ENCODE data around the gene GOLGA6A.
A peak's percentile ranks its signal among the peaks of the same experiment; 100 is the strongest.
"Not testable (repeated sequence)": the region's sequence is repeated elsewhere in the genome, so short reads cannot be mapped to it uniquely, and the experiment has no call there.

Gene GOLGA6A

GRCh38 chr15:74082450-74082849 lies at the start of gene GOLGA6A:
TSS of gene GOLGA6A (minus strand) at chr15:74082550. CDS start at chr15:74082509, 41 bp downstream.
- not testable (repeated sequence) for DNase-seq

- TF ChIP-seq POLR2A (IDR thresholded peaks at IDR 0.05; ENCODE audit: low read length) (no peak), GATA1 (IDR thresholded peaks at IDR 0.05; ENCODE audit: low read depth, low read length) (no peak)
- DNase-seq = peak in 1 of 2 experiments; percentile 8
Observed at GRCh38 chr15:74131628-74132413, 49.5 kb upstream of the GOLGA6A start.

- TF ChIP-seq POLR2A (IDR thresholded peaks at IDR 0.05; ENCODE audit: low read length) = no peak
- no peak for TF ChIP-seq GATA1 (IDR thresholded peaks at IDR 0.05; ENCODE audit: low read depth, low read length)
Observed at GRCh38 chr15:74130849-74131627, 48.7 kb upstream of the GOLGA6A start.

DNA sequence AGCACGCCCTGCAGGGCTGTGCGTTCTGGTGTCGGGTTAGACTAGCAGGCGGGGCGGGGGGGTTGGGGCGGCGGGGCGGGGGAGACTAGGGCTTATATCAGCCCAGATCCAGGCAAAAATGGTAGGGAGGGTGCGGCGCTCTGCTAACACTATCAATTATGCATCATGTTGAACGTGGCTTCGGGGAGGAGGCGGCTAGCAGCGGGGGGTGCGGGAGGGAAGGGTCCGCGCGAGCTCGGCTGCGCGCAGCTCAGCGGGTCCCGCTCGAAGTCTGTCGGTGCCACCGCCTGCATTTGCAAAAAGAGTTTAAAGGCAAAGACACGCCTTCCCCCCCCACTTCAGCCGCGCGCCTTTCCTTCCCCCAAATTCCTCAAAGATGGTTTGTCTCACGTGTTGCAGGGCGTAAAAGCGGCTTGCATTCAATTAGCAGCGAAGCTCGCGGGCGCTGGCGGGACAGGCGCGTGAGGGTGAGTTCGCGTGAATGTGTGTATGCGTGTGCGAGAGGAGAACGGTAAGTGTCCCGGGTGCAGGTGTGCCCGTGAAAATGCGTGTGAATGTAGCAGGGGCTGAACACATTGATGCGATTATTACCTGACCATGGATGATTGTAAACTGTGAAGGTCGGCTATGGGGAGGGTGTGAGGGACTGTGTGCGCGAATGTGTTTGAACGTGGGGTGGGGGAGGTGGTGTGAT lies 48.0 kb upstream of the GOLGA6A start, which contains the start of gene ISLR2:
ISLR2 (plus strand) TSS at position 432 of the 694 bp plus-strand sequence. CDS start 2,169 bp downstream, outside the sequence.
- TF ChIP-seq GATA1 (IDR thresholded peaks at IDR 0.05; ENCODE audit: low read depth, low read length) (no peak), POLR2A (IDR thresholded peaks at IDR 0.05; ENCODE audit: low read length) (no peak)
- DNase-seq = no peak

More at GRCh38 chr15:74130849-74131627, 48.7 kb upstream of the GOLGA6A start:
- no peak for DNase-seq

DNA sequence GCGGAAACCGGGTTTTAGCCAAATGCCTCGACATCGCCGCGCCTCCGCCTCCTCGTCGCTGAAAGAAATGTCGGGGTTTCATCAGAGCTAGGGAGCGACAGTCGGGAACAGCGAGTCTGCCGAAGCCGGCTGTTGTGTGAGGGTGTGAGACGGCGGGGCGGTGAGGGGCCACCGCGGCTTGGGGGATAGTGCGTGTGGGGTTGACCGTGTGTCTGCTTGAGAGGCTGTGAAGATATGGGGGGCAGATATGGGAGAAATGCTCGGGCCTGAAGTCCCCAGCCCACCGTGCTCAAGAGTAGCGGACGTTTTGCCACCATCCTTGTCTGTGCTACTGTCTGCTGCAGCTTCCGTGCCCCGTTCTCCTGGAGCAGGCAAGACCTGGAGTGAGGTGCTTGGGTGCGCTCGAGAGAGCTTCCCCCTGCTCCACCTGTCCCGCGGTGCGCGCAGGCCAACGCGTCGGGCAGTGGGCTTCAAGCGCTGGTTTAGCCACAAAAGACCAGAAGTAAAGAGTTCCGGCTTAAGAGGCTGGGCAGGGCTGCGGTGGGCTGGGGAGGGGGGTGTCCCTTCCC lies 47.3 kb upstream of the GOLGA6A start:
- no peak for DNase-seq
- TF ChIP-seq POLR2A (IDR thresholded peaks at IDR 0.05; ENCODE audit: low read length) (no peak), GATA1 (IDR thresholded peaks at IDR 0.05; ENCODE audit: low read depth, low read length) (no peak)

DNA sequence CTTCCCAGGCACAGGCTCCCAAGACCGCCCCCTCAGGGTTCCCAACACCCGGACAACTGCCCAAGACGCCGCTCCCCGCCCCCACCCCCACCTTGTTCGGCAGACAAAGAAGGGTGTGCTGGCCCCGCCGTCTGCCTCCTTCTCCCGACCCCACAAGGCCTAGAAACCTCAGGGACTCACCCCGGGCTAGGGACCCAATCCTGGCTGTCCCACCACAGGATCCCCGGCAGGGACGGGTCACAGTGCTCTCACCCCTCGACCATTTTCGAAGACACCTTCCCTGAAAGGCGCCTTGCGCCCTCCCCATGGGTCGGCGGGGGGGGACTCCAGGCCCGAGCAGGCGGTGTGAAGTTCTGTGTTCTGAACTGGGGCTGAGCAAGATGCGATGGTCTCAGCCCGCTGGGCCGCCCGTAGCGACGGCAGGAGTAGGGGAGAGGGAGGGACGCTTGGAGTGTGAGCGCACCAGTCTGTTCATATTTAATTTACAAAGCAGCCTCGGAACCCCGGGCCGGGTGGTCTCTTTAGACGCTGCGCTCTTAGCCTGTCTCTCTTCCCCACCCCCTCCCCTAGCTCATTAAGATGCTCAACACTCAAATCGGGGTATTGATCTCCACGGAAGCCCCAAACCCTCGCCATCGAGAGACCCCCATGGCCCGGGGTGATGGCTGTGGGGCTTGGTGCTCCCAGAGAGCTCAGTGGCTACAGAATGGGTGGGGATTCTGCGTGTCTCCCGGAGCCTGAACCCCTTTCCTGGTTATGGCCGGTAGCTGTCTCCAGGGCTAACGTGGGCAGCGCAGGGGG lies 46.6 kb upstream of the GOLGA6A start:
- no peak for DNase-seq

DNA sequence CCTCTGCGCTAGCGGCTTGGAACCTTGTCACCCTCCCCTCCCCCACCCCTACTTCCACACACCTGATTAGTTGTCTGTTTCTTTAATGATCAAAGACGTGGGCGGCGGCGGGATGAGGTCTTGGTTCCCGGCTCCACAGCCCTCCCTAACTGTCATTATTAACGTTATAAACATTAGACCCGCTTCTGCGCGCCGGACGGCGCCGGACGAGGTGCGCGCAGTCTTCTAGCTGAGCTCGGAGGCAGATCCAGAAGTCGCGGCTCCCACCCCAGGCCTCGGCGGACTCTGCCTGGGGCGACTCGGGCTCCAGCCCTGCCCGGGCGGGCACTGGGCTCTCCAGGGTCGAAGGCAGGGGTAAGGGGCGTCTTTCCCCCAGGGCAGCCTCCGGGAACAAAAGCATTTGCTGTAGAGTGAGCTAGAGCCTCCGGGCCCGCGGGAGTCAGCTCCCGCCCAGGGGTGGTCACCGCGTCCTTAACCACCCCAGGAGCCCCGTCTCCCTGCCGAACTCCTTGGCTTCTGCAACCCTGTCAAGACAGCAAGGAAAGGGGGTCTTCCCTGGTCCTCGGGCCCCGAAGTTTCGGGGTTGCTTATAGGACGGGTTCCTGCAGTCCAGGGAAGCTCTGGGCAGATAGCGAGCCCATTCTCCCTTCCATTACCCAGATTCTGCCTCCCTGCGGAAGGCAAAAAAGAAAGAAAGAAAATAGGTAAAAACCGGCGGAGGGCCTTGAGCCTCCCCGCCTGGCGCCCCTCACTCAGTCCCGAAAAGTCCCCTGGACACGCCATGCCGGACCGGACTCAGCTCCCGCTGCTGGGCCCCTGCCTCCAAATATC lies 45.8 kb upstream of the GOLGA6A start:
- TF ChIP-seq GATA1 (IDR thresholded peaks at IDR 0.05; ENCODE audit: low read depth, low read length) = no peak
- TF ChIP-seq POLR2A (IDR thresholded peaks at IDR 0.05; ENCODE audit: low read length) = no peak

More for the DNA sequence above, 46.6 kb upstream of the GOLGA6A start:
- TF ChIP-seq POLR2A (IDR thresholded peaks at IDR 0.05; ENCODE audit: low read length) = no peak
- no peak for TF ChIP-seq GATA1 (IDR thresholded peaks at IDR 0.05; ENCODE audit: low read depth, low read length)

DNA sequence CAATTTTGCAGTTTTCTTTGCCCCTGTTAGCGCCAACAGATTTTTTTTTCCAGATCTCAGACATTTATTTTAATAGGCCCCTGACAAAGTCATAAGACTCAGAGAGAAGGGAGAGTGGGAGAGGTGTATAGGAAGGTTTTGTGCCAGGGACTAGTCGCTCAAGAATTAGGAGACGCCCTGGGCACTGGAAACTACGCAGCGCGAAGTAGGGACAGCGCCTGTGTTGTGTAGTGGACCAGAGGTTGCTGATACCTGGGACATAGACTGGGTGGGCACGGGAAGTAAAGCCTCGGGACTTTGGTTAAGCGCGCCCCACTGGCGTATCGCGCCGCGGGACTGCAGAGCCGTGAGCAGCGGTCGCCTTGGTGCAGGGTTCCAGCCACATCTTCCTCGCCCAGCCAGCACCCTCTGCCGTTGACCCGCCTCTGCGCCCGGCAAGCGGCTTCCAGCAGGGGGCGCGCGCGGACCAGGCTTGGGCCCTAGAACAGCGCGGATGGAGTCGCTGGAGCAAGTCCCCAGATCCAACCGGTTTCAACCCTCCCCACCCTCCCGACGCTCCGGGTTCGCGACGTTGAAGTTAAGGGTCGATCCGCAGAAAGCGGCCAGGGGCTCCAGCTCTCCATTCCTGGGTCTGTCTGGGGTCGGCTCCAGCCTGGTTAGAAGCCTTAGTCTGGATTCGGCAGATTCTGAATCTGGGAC lies 45.1 kb upstream of the GOLGA6A start:
- DNase-seq = peak; percentile 80 to 87
- TF ChIP-seq POLR2A (IDR thresholded peaks at IDR 0.05; ENCODE audit: low read length) = no peak
- TF ChIP-seq GATA1 (IDR thresholded peaks at IDR 0.05; ENCODE audit: low read depth, low read length) = no peak

More for the DNA sequence above, 45.8 kb upstream of the GOLGA6A start:
- no peak for DNase-seq

- no peak for TF ChIP-seq GATA1 (IDR thresholded peaks at IDR 0.05; ENCODE audit: low read depth, low read length)
- no peak for DNase-seq
Observed at GRCh38 chr15:74124759-74125158, 42.4 kb upstream of the GOLGA6A start.

GRCh38 chr15:74124196-74124595 lies 41.8 kb upstream of the GOLGA6A start:
- DNase-seq = no peak
- no peak for TF ChIP-seq GATA1 (IDR thresholded peaks at IDR 0.05; ENCODE audit: low read depth, low read length)
- no peak for TF ChIP-seq POLR2A (IDR thresholded peaks at IDR 0.05; ENCODE audit: low read length)

DNA sequence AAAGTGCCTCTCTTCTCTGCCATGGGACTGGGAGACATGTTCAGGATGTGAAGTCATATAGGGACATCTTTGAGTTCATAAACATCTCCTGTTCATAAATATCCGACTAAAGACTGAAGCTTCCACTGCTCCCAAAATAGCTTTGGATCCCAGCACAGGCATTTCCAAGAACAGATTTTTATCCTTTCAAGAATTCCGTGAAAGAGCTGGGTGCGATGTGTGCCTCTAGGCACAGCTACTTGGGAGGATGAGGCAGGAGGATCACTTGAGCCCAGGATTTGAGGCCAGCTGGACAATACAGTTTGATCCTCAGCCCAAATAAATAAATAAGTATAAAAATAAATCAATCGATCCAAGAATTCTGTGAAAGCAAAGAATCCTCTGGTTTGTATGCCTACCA lies 41.3 kb upstream of the GOLGA6A start:
- DNase-seq = no peak
- TF ChIP-seq POLR2A (IDR thresholded peaks at IDR 0.05; ENCODE audit: low read length) = no peak
- TF ChIP-seq GATA1 (IDR thresholded peaks at IDR 0.05; ENCODE audit: low read depth, low read length) = no peak

- TF ChIP-seq GATA1 (IDR thresholded peaks at IDR 0.05; ENCODE audit: low read depth, low read length) (no peak), POLR2A (IDR thresholded peaks at IDR 0.05; ENCODE audit: low read length) (no peak)
- no peak for DNase-seq
Observed at GRCh38 chr15:74123131-74123429, 40.7 kb upstream of the GOLGA6A start.

Measured in erythroblast (primary cell).